GM12878 (cell line): ENCODE results near the gene OR52K1.

Experiments used
- BHLHE40 ChIP-seq, 2 experiments: fragments of 450-650 bp in 1 of 2; IDR thresholded peaks; 2 replicates each; pipeline ENCODE4 v1.6.1; 2011 to 2017; ENCODE audit warnings: low read depth in 2 of 2, borderline replicate concordance in 1 of 2, improper control_type of control experiment in 1 of 2, low read length in 1 of 2, mild to moderate bottlenecking in 1 of 2
- BMI1 ChIP-seq: fragments of 450-650 bp; IDR thresholded peaks from 2 replicates; pipeline ENCODE4 v1.6.1; 2016; ENCODE audit warnings: mild to moderate bottlenecking, moderate library complexity, borderline replicate concordance
- CHD1 ChIP-seq: IDR thresholded peaks from 2 replicates; pipeline ENCODE4 v1.6.1; 2012; ENCODE audit warnings: low read depth, low read length, improper control_type of control experiment
- DPF2 ChIP-seq: fragments of 450-650 bp; IDR thresholded peaks from 2 replicates; pipeline ENCODE4 v1.6.1; 2017; ENCODE audit warnings: mild to moderate bottlenecking
- GABPA ChIP-seq: IDR thresholded peaks from 2 replicates; pipeline ENCODE4 v1.6.1; 2014; ENCODE audit warnings: antibody characterized with exemption, low read depth, mild to moderate bottlenecking, inconsistent platforms
- MXI1 ChIP-seq: fragments of 150-350 bp; IDR thresholded peaks from 2 replicates; pipeline ENCODE4 v1.6.1; 2011; ENCODE audit warnings: low read depth, mild to moderate bottlenecking, inconsistent platforms, low read length, improper control_type of control experiment
- MYC ChIP-seq: IDR thresholded peaks from 2 replicates; pipeline ENCODE4 v1.6.1; 2011; ENCODE audit warnings: mild to moderate bottlenecking, low read length, moderate library complexity, inconsistent platforms; ENCODE audit not compliant: insufficient read depth, insufficient replicate concordance, insufficient read length, severe bottlenecking
- ZNF217 ChIP-seq: fragments of 450-650 bp; IDR thresholded peaks from 2 replicates; pipeline ENCODE4 v1.6.1; 2017; ENCODE audit warnings: antibody characterized with exemption, mild to moderate bottlenecking
- TF ChIP-seq, protein P1 (sequence below), 3 experiments: IDR thresholded peaks in 2 of 3; conservative IDR thresholded peaks in 1 of 3; 2 replicates each; pipeline ENCODE4 v1.5.1; 2011; ENCODE audit warnings: low read depth in 3 of 3, low read length in 3 of 3, mild to moderate bottlenecking in 3 of 3, control low read depth in 2 of 3, moderate library complexity in 2 of 3, inconsistent platforms in 1 of 3, mixed read lengths in 1 of 3; ENCODE audit not compliant: control insufficient read depth in 2 of 3, insufficient read depth in 1 of 3; ENCODE audit errors: extremely low read depth in 1 of 3
- TF ChIP-seq, protein P2 (sequence below): IDR thresholded peaks from 2 replicates; pipeline ENCODE4 v1.6.1; 2012; ENCODE audit warnings: mild to moderate bottlenecking, low read depth, low read length

DNA sequence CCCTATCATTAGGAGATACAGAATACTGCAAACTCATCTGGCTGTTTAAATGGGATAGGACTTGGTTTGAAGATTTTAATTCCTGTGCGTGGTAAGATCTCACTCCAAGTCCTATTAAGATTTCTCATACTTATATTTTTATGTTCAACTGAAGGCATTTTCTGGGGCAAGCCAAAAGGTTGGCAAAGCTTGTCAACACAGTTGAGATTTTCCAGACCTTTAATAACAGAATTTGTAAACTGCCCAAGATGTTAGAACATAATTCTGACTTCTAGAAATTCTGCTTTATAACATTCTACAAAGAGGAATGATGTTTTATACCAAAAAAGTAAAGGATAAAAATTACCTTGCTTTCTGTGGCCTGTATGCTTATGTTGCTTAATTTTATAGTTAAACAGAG, 31.8 kb downstream of the OR52K1 start:
- TF ChIP-seq MYC (no peak), MXI1 (no peak), BHLHE40 (IDR thresholded peaks at IDR 0.05; ENCODE audit: borderline replicate concordance in 1 of 2, low read depth in 2 of 2, low read length in 1 of 2) (no peak), ZNF217 (no peak), DPF2 (no peak), GABPA (no peak), CHD1 (no peak), BMI1 (no peak)
- TF ChIP-seq, protein P1, sequence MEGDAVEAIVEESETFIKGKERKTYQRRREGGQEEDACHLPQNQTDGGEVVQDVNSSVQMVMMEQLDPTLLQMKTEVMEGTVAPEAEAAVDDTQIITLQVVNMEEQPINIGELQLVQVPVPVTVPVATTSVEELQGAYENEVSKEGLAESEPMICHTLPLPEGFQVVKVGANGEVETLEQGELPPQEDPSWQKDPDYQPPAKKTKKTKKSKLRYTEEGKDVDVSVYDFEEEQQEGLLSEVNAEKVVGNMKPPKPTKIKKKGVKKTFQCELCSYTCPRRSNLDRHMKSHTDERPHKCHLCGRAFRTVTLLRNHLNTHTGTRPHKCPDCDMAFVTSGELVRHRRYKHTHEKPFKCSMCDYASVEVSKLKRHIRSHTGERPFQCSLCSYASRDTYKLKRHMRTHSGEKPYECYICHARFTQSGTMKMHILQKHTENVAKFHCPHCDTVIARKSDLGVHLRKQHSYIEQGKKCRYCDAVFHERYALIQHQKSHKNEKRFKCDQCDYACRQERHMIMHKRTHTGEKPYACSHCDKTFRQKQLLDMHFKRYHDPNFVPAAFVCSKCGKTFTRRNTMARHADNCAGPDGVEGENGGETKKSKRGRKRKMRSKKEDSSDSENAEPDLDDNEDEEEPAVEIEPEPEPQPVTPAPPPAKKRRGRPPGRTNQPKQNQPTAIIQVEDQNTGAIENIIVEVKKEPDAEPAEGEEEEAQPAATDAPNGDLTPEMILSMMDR (IDR thresholded peaks at IDR 0.05 in 2 of 3, conservative IDR thresholded peaks at IDR 0.05 in 1 of 3; ENCODE audit: control insufficient read depth in 2 of 3, extremely low read depth in 1 of 3, insufficient read depth in 1 of 3, low read depth in 3 of 3, low read length in 3 of 3): no peak
- TF ChIP-seq, protein P2, sequence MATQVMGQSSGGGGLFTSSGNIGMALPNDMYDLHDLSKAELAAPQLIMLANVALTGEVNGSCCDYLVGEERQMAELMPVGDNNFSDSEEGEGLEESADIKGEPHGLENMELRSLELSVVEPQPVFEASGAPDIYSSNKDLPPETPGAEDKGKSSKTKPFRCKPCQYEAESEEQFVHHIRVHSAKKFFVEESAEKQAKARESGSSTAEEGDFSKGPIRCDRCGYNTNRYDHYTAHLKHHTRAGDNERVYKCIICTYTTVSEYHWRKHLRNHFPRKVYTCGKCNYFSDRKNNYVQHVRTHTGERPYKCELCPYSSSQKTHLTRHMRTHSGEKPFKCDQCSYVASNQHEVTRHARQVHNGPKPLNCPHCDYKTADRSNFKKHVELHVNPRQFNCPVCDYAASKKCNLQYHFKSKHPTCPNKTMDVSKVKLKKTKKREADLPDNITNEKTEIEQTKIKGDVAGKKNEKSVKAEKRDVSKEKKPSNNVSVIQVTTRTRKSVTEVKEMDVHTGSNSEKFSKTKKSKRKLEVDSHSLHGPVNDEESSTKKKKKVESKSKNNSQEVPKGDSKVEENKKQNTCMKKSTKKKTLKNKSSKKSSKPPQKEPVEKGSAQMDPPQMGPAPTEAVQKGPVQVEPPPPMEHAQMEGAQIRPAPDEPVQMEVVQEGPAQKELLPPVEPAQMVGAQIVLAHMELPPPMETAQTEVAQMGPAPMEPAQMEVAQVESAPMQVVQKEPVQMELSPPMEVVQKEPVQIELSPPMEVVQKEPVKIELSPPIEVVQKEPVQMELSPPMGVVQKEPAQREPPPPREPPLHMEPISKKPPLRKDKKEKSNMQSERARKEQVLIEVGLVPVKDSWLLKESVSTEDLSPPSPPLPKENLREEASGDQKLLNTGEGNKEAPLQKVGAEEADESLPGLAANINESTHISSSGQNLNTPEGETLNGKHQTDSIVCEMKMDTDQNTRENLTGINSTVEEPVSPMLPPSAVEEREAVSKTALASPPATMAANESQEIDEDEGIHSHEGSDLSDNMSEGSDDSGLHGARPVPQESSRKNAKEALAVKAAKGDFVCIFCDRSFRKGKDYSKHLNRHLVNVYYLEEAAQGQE: no peak
